Stimulated activated memory B cell treated with anti-CD40 and anti-IgM and Interleukin-4, amounts not matched to agents 10 μg/mL and 1 μg/mL and 100 μg/mL, for 72 hours (primary cell): ENCODE results near the gene EXD3.
A peak's percentile ranks its signal among the peaks of the same experiment; 100 is the strongest.
"Not testable (repeated sequence)": the region's sequence is repeated elsewhere in the genome, so short reads cannot be mapped to it uniquely, and the experiment has no call there.

Experiments
- ATAC-seq: fragments of 150-1000 bp; cut with Tn5 transposase; 2 replicates; pipeline ENCODE4 v1.10.0; 2021
- H3K27ac Mint-ChIP-seq: one replicate; pipeline ENCODE4 v1.8.0; 2022; ENCODE audit warnings: mild to moderate bottlenecking, mixed read lengths
- H3K27me3 Mint-ChIP-seq: one replicate; pipeline ENCODE4 v1.8.0; 2022; ENCODE audit warnings: mixed read lengths
- H3K36me3 Mint-ChIP-seq: one replicate; pipeline ENCODE4 v1.8.0; 2022; ENCODE audit warnings: mixed read lengths
- H3K4me1 Mint-ChIP-seq: one replicate; pipeline ENCODE4 v1.8.0; 2022; ENCODE audit warnings: mixed read lengths
- H3K4me3 Mint-ChIP-seq: one replicate; pipeline ENCODE4 v1.8.0; 2022; ENCODE audit warnings: mild to moderate bottlenecking, moderate library complexity, mixed read lengths
- H3K9me3 Mint-ChIP-seq: one replicate; pipeline ENCODE4 v1.8.0; 2022; ENCODE audit warnings: mixed read lengths

The EXD3 gene

GRCh38 chr9:137330689-137331088 lies 92.3 kb downstream of the EXD3 start:
- no peak overlapping the region for H3K4me3 Mint-ChIP-seq
- peak overlapping the region; percentile 13 for H3K27ac Mint-ChIP-seq
- H3K36me3 Mint-ChIP-seq, result no peaks in the 10 kb centered on the region
- peaks cover 19% of the 10 kb centered on the region for H3K27me3 Mint-ChIP-seq
- peaks cover 9% of the 10 kb centered on the region for H3K9me3 Mint-ChIP-seq
- H3K4me1 Mint-ChIP-seq, result peaks cover 24% of the 10 kb centered on the region
- no peak for ATAC-seq

DNA sequence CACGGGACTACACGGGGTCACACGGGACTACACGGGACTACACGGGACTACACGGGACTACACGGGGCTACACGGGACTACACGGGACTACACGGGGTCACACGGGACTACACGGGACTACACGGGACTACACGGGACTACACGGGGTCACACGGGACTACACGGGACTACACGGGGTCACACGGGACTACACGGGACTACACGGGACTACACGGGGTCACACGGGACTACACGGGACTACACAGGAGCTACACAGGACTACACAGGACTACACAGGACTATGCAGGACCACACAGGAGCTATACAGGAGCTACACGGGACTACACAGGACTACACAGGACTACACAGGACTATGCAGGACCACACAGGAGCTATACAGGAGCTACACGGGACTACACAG lies 93.4 kb downstream of the EXD3 start:
- H3K4me1 Mint-ChIP-seq, result peaks cover 19% of the 10 kb centered on the region
- H3K27ac Mint-ChIP-seq, H3K36me3 Mint-ChIP-seq, ATAC-seq, H3K4me3 Mint-ChIP-seq, H3K9me3 Mint-ChIP-seq: not testable (repeated sequence)
- peaks cover 19% of the 10 kb centered on the region for H3K27me3 Mint-ChIP-seq

DNA sequence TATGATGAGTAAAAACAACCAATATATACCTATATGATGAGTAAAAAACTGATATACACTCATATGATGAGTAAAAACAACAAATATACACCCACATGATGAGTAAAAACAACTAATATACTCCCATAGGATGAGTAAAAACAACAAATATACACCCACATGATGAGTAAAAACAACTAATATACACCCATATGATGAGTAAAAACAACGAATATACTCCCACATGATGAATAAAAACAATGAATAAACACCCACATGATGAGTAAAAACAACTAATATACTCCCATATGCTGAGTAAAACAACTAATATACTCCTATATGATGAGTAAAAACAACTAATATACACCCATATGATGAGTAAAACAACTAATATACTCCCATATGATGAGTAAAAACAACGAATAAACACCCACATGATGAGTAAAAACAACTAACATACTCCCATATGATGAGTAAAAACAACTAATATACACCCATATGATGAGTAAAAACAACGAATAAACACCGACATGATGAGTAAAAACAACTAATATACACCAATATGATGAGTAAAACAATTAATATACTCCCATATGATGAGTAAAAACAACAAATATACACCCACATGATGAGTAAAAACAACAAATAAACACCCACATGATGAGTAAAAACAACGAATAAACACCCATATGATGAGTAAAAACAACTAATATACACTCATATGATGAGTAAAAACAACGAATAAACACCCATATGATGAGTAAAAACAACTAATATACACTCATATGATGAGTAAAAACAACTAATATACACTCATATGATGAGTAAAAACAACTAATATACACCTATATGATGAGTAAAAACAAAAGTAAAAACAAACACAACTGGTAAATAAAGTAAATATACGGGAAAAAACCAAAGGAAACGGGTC lies 95.1 kb downstream of the EXD3 start:
- Mint-ChIP-seq H3K4me1 (peaks cover 19% of the 10 kb centered on the region), H3K27me3 (peaks cover 19% of the 10 kb centered on the region)
- not testable (repeated sequence) for H3K36me3 Mint-ChIP-seq, H3K27ac Mint-ChIP-seq, H3K9me3 Mint-ChIP-seq, ATAC-seq, H3K4me3 Mint-ChIP-seq

DNA sequence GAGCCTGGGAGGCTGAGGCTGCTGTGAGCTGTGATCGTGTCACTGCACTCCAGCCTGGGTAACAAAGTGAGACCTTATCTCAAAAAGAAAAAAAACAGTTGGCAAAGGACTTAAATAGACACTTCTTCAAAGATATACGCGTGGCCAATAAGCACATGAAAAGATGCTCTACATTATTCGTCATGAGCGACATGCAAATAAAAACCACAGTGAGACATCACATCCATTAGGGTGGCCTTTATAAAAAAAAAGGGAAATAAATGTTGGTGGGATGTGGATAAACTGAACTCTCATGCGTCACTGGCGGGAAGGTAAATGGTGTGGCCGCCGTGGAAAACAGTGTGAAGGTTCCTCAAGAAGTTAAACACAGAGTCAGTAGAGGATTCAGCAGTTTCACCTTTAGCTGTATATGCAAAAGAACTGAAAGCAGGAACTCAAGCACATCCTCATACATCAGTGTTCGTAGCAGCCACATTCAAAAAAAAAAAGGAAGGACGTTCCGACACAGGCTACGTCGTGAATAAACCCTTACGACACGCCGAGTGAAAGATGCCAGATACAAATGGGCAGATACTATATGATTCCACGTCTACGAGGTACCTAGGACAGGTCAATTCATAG lies 96.4 kb downstream of the EXD3 start:
- peak; percentile 98 for ATAC-seq
- H3K4me3 Mint-ChIP-seq, result peak overlapping the region; percentile 73
- peaks cover 19% of the 10 kb centered on the region for H3K4me1 Mint-ChIP-seq
- H3K36me3 Mint-ChIP-seq, result no peaks in the 10 kb centered on the region
- peak overlapping the region; percentile 73 for H3K27ac Mint-ChIP-seq
- H3K27me3 Mint-ChIP-seq, result peaks cover 19% of the 10 kb centered on the region
- H3K9me3 Mint-ChIP-seq, result peaks cover 9% of the 10 kb centered on the region

DNA sequence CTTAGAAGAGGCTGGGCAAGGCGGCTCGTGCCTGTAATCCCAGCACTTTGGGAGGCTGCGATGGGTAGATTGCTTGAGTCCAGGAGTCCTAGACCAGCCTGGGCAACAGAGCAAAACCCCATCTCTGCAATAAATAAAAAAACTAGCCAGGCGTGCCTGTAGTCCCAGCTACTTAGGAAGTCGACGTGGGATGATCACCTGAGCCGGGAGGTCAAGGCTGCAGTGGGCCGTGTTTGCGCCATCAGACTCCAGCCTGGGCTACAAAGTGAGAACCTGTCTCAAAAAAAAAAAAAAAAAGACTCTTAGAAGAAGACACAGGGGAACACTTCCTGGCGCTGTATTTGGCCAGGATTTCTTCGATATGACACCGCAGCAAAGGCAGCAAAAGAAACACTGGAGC lies 97.2 kb downstream of the EXD3 start:
- Mint-ChIP-seq H3K27ac (no peak overlapping the region), H3K36me3 (no peaks in the 10 kb centered on the region), H3K9me3 (peaks cover 9% of the 10 kb centered on the region), H3K4me3 (no peak overlapping the region), H3K27me3 (peaks cover 19% of the 10 kb centered on the region), H3K4me1 (peaks cover 20% of the 10 kb centered on the region)
- no peak for ATAC-seq

DNA sequence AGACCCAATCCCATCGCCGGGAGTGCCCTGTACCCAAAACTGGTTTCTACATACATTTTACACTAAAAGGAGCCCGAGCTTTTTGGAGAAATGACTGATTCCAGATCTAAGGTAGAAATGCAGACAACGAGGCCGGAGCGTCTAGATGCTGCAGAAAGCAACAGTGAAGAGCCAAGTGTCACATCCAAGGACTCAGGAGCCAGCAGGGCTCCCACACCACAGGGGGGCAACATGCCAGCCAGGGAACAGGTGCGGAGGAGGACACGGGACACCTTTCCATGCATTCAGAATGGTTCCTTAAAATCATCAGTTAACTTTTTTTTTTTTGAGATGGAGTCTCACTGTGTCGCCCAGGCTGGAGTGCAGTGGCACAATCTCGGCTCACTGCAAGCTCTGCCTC lies 97.8 kb downstream of the EXD3 start:
- Mint-ChIP-seq H3K36me3 (no peaks in the 10 kb centered on the region), H3K9me3 (peaks cover 7% of the 10 kb centered on the region), H3K4me3 (no peak overlapping the region), H3K4me1 (peaks cover 27% of the 10 kb centered on the region), H3K27me3 (peaks cover 19% of the 10 kb centered on the region), H3K27ac (no peak overlapping the region)
- no peak for ATAC-seq

- H3K4me1 Mint-ChIP-seq, result peaks cover 33% of the 10 kb centered on the region
- H3K9me3 Mint-ChIP-seq, result peaks cover 5% of the 10 kb centered on the region
- H3K36me3 Mint-ChIP-seq, result no peaks in the 10 kb centered on the region
Measured at GRCh38 chr9:137323531-137324331, 99.2 kb downstream of the EXD3 start.

DNA sequence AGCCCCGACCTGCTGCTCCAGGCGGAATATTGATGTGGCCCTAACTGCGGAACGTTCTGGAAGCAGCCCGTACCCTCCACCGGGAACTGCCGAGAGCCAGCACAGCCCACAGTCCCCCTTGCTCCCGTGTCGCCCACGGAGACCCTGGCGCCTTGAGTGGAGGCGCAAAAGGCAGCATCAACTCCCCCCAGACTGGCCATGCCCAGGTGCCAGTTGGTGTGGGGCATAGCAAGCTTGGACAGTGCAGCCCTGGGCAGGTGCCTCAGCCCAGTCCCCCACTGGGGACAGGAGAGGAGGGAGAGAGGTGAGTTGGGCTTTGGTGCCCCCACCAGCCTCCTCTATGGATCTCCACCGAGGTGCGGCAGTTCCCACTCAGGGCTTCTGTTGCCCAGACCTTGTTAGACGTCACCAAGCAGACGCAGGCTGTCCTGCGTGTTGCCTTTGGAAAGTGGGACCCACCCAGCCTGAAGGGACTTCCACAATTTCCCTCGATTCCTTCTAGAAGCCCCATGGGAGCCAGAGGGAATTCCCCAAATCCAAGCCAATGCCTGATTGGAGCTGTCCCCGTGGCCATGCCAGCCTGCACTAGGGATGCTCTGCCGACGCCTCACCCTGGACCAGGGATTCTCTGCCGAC lies 101.1 kb downstream of the EXD3 start:
- H3K4me1 Mint-ChIP-seq, result peaks cover 27% of the 10 kb centered on the region

More at GRCh38 chr9:137323531-137324331, 99.2 kb downstream of the EXD3 start:
- no peak overlapping the region for H3K4me3 Mint-ChIP-seq
- H3K27ac Mint-ChIP-seq, result no peak overlapping the region
- H3K27me3 Mint-ChIP-seq, result peaks cover 19% of the 10 kb centered on the region
- ATAC-seq, result no peak

DNA sequence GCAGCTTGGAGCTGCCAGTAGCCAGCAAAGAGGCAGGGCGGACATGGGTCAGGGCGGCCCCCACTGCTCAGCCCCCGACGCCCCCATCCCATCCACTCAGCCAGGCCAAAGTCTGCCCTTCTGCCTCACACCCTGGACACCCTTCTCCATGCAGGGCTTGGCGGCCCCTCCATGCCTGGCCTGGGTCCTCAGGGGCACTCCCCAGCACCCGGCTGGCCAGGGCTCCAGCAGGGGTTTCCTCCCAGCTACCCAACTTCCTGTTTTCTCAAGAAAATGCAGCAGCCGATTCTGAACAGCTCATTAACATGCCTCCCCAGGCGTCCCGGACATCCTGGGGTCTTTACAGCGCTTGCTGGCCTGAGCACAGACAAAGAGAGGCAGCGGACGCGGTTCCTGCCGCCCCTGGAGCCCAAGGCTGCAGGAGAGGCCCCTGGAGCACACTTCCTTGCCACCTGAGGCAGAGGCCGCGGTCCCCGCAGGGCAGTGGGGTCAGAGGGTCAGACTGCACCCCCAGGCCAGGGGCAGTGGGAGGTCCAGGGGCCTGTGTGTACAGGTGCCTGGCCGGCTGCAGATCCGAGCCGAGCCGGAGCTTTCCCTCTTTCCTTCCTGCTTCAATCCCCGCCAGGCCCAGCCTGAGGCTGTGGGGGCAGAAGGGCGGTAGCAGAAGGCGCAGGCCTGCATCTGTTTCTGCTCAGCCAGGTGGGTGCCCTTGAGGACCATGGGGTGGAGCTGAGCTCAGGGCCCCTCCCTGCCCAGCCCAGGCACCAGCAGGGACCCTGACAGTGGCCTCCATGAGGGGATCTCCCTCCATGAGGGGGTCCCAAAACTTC lies 102.2 kb downstream of the EXD3 start:
- no peaks in the 10 kb centered on the region for H3K36me3 Mint-ChIP-seq
- no peaks in the 10 kb centered on the region for H3K9me3 Mint-ChIP-seq
- peak overlapping the region; percentile 61 for H3K4me3 Mint-ChIP-seq
- peak; percentile 78 for ATAC-seq
- H3K27me3 Mint-ChIP-seq, result peaks cover 10% of the 10 kb centered on the region
- H3K4me1 Mint-ChIP-seq, result peaks cover 16% of the 10 kb centered on the region
- peak overlapping the region; percentile 79 for H3K27ac Mint-ChIP-seq

More for the DNA sequence above, 101.1 kb downstream of the EXD3 start:
- Mint-ChIP-seq H3K27me3 (peaks cover 9% of the 10 kb centered on the region), H3K27ac (peak overlapping the region; percentile 40), H3K4me3 (no peak overlapping the region), H3K9me3 (peaks cover 2% of the 10 kb centered on the region), H3K36me3 (no peaks in the 10 kb centered on the region)
- no peak for ATAC-seq

DNA sequence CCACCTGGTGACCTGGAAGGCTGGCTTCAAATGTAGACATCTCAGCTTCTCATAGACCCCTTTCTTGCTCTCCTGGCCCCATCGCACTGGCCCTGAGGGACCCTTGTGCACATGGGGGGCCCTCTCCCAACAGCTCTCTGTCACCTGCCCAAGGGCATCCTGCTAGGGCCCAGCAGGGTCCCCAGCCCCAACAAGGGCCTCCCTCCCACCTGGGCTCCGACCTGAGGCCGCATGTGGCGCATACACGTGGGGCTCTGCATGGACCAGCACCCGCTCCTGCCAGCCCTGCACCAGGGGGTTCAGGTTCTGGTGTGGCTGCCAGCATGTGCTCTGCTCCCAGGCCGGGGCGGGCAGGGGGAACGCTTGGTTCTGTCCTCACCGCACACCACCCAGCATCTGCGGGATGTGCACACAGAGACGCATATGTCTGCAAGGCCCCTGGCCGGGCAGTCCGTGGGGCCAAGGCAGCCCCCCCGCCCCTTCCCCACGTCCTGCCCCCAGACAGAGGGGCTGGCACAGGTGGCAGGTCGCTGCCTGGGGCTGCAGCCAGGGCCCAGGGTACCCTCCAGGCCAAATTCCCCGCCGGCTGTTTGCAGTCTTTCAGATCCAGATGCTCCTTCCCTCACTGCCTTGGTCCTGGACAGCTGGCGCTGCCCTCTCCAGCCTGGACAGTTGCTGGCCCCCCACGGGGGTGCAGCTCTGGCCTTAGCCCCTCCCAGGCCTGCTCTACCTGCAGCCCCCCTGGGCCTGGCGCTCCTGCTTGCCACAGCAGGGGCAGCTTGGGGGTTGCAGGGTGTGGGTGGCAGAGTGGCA lies 103.0 kb downstream of the EXD3 start:
- Mint-ChIP-seq H3K36me3 (no peaks in the 10 kb centered on the region), H3K4me3 (no peak overlapping the region), H3K9me3 (no peaks in the 10 kb centered on the region), H3K27me3 (peaks cover 10% of the 10 kb centered on the region), H3K4me1 (peaks cover 14% of the 10 kb centered on the region), H3K27ac (peak overlapping the region; percentile 79)
- no peak for ATAC-seq

DNA sequence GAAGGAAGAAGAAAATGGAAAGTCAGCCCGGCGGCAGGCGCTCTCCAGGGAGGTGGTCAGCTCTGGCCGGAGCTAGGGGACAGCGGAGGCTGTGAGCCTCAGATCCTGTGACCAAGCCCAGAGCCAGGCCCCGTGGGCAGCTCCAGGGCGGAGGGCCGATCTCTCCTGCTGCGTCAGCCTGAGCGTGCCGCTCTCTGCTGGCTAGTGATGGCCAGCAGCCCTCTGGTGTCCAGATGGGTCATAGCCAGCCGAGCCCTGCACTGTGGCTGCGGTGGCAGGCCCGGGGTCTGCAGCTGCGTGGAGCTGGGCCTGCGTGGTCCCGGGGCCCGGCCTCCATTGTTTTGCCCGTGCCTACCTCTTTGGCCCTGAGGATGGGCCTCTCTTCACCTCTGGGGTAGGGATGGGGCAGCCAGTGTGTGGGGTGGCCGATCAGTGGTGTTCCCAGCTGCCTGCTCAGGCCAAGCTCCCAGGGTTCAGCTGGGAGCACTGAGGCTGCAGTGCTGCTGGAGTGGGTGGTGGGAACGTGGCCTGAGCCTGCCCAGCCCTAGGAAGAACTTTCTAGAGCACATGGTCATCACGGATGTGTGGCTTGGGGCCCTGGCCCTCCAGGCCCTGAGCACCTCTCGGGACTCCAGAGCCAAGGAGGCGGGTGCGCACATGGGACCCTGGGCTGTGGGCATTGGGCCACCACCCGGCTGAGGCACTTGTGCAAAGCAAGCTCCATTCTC lies 103.8 kb downstream of the EXD3 start:
- Mint-ChIP-seq H3K36me3 (no peaks in the 10 kb centered on the region), H3K27ac (no peak overlapping the region), H3K4me1 (peaks cover 14% of the 10 kb centered on the region), H3K4me3 (no peak overlapping the region), H3K9me3 (no peaks in the 10 kb centered on the region), H3K27me3 (peaks cover 14% of the 10 kb centered on the region)
- no peak for ATAC-seq

DNA sequence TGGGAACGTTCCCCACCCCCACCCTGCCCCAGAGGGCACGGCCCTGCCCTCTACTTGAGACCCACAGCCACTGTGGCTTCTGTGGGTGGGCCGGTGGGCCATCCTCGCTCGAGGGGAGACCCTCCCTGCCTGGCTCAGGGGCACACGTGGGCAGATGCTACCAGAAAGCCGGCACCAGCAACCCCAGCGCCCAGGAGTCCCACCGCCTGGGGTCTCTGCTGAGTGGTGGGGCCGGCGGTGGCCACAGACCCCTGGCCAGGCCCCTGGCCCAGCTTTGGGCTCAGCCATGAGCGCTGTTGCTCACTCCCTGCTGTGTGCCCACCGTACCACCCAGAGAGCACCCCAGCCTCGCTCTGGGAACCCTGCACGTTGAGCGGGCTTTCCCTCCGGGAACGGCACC lies 104.4 kb downstream of the EXD3 start:
- peaks cover 18% of the 10 kb centered on the region for H3K27me3 Mint-ChIP-seq
- no peaks in the 10 kb centered on the region for H3K9me3 Mint-ChIP-seq
- H3K4me1 Mint-ChIP-seq, result peaks cover 14% of the 10 kb centered on the region
- no peaks in the 10 kb centered on the region for H3K36me3 Mint-ChIP-seq
- no peak overlapping the region for H3K4me3 Mint-ChIP-seq
- H3K27ac Mint-ChIP-seq, result no peak overlapping the region
- no peak for ATAC-seq
